HepG2 (cell line): Measurements from ENCODE around the gene CPT1B. TPM values are rescaled to one million over a fixed set of nuclear protein-coding genes. Genes with fewer than 3 reads are reported as not detected.

Experiments
- ATAC-seq: fragments of 200-7000 bp; cut with Tn5 transposase; 3 replicates; pipeline ENCODE4 v1.9.1; 2020; ENCODE audit warnings: mild to moderate bottlenecking, moderate library complexity
- Bru-seq: library from RNA; stranded (reverse); fragments of 400-500 nt; gene quantifications from one replicate; lab custom pipeline; 2021; lab: Mats Ljungman, UMichigan
- BruChase-seq, 2 experiments: library from RNA; stranded (reverse); fragments of 400-500 nt; gene quantifications; one replicate each; lab custom pipeline; 2021; lab: Mats Ljungman, UMichigan
- BruUV-seq: library from RNA; stranded (reverse); fragments of 400-500 nt; replicated peaks from 2 replicates; lab custom pipeline; 2021; lab: Mats Ljungman, UMichigan
- CTCF ChIA-PET: fragments of 300-600 bp; formaldehyde crosslinking; extraction: SDS; loops from one replicate; lab custom pipeline; 2021; ENCODE audit warnings: low total read pairs, inconsistent platforms, low intra/inter-chr PET ratio; lab: Yijun Ruan, JAX
- POLR2A ChIA-PET: fragments of 350-600 bp; sonication (Branson Sonifier 250); formaldehyde crosslinking; loops from one replicate; lab custom pipeline; 2020; ENCODE audit warnings: antibody characterized with exemption, inconsistent platforms; lab: Yijun Ruan, JAX
- DNase-seq: peaks from one replicate; pipeline ENCODE4 v3.0.0-alpha.2; 2015; ENCODE audit warnings: low spot score
- FAIRE-seq: peaks from 3 replicates; lab custom pipeline; 2011; peaks lifted over from hg19 to GRCh38; lab: Jason Lieb, UNC
- H2AFZ ChIP-seq: one replicate; pipeline ENCODE4 v1.6.1; 2011; ENCODE audit warnings: low read length, inconsistent platforms
- H3K27ac ChIP-seq: fragments of 300-600 bp; 3 replicates; pipeline ENCODE4 v1.8.0; 2011; ENCODE audit warnings: mixed run types, mild to moderate bottlenecking, mixed read lengths, low read length, inconsistent platforms; ENCODE audit not compliant: insufficient read depth; ENCODE audit errors: extremely low read length
- H3K27me3 ChIP-seq, 2 experiments: fragments of 200-600 bp in 1 of 2; 2 replicates in 1 of 2; 3 replicates in 1 of 2; pipeline versions ENCODE4 v1.6.0 to v1.8.0; 2011; ENCODE audit warnings: low read length in 2 of 2, mild to moderate bottlenecking in 2 of 2, moderate library complexity in 2 of 2, inconsistent platforms in 1 of 2; ENCODE audit not compliant: insufficient read depth in 2 of 2, control insufficient read depth in 1 of 2
- H3K36me3 ChIP-seq, 2 experiments: fragments of 200-600 bp in 1 of 2; replicated peaks in 1 of 2; 2 replicates in 1 of 2; 3 replicates in 1 of 2; pipeline versions ENCODE4 v1.5.1 to v1.8.0; 2011; ENCODE audit warnings: low read length in 2 of 2, inconsistent platforms in 1 of 2; ENCODE audit not compliant: insufficient read depth in 2 of 2, control insufficient read depth in 1 of 2
- H3K4me1 ChIP-seq: 2 replicates; pipeline ENCODE4 v1.5.1; 2012; ENCODE audit warnings: low read length, inconsistent platforms; ENCODE audit not compliant: insufficient read depth
- H3K4me2 ChIP-seq: 2 replicates; pipeline ENCODE4 v1.6.0; 2011; ENCODE audit warnings: low read depth, low read length, inconsistent platforms
- H3K4me3 ChIP-seq, 3 experiments: fragments of 200-600 bp in 1 of 3; sonication (generic), shearing (Covaris generic) in 1 of 3; replicated peaks in 1 of 3; 2 replicates each; pipeline ENCODE4 v1.5.1; 2011 to 2016; ENCODE audit warnings: low read length in 3 of 3, inconsistent platforms in 2 of 3, low read depth in 2 of 3, mild to moderate bottlenecking in 2 of 3, control low read depth in 1 of 3, mixed read lengths in 1 of 3; ENCODE audit not compliant: insufficient read depth in 1 of 3
- H3K79me2 ChIP-seq: one replicate; pipeline ENCODE4 v1.6.1; 2011; ENCODE audit warnings: low read length, inconsistent platforms; ENCODE audit not compliant: insufficient read depth
- H3K9ac ChIP-seq: 2 replicates; pipeline ENCODE4 v1.6.0; 2011; ENCODE audit warnings: mild to moderate bottlenecking, low read depth, low read length, inconsistent platforms; ENCODE audit not compliant: insufficient read depth
- H3K9me3 ChIP-seq: 2 replicates; pipeline ENCODE4 v1.5.1; 2012; ENCODE audit warnings: mild to moderate bottlenecking, low read length
- H4K20me1 ChIP-seq: 2 replicates; pipeline ENCODE4 v1.6.0; 2011; ENCODE audit warnings: inconsistent platforms, mild to moderate bottlenecking, low read length, moderate library complexity; ENCODE audit not compliant: insufficient read depth
- AGO1 ChIP-seq: fragments of 200-400 bp; formaldehyde crosslinking; IDR thresholded peaks from 2 replicates; pipeline ENCODE4 v1.6.1; 2017; ENCODE audit warnings: mild to moderate bottlenecking, low read depth, low read length, moderate library complexity; ENCODE audit not compliant: poor library complexity, severe bottlenecking
- AGO2 ChIP-seq: fragments of 200-400 bp; formaldehyde crosslinking; optimal IDR thresholded peaks from 2 replicates; pipeline ENCODE3; 2017; ENCODE audit warnings: mild to moderate bottlenecking, low read depth, low read length, moderate library complexity
- ARID2 ChIP-seq: sonication (generic); formaldehyde crosslinking; IDR thresholded peaks from 2 replicates; pipeline ENCODE4 v1.8.1; 2022; ENCODE audit warnings: mild to moderate bottlenecking, missing genetic modification reagents, borderline replicate concordance
- ASH2L ChIP-seq: fragments of 300-600, 200-600 bp; sonication (generic); IDR thresholded peaks from 2 replicates; pipeline ENCODE4 v1.7.0; 2017; ENCODE audit warnings: low read depth, mild to moderate bottlenecking, moderate library complexity, mixed read lengths, low read length; ENCODE audit not compliant: insufficient read length
- GTF3A ChIP-seq: sonication (generic); formaldehyde crosslinking; conservative IDR thresholded peaks from 2 replicates; pipeline ENCODE4 v1.4.0; 2020; ENCODE audit warnings: mild to moderate bottlenecking, missing genetic modification reagents
- NCOA1 ChIP-seq: sonication (generic); formaldehyde crosslinking; IDR thresholded peaks from 2 replicates; pipeline ENCODE4 v1.9.0; 2021; ENCODE audit warnings: missing genetic modification reagents
- RBFOX2 ChIP-seq: fragments of 200-400 bp; formaldehyde crosslinking; IDR thresholded peaks from 2 replicates; pipeline ENCODE4 v1.6.1; 2017; ENCODE audit warnings: low read depth, mild to moderate bottlenecking, low read length
- SKI ChIP-seq: fragments of 450-650 bp; IDR thresholded peaks from one replicate; pipeline ENCODE4 v1.6.1; 2018; ENCODE audit warnings: mild to moderate bottlenecking; ENCODE audit not compliant: partially characterized antibody
- ZNF841 ChIP-seq: sonication (generic); formaldehyde crosslinking; IDR thresholded peaks from 2 replicates; pipeline ENCODE4 v1.8.1; 2023; ENCODE audit warnings: missing genetic modification reagents, borderline replicate concordance
- WGBS: methylation state at CpG from one replicate; pipeline ENCODE4 v1.1.6; 2017; ENCODE audit warnings: low lambda C conversion rate; 5-methylcytosine and 5-hydroxymethylcytosine counted together
- in situ Hi-C: cut with HindIII; loops from 2 replicates; pipeline ENCODE4 v1.10.0; 2017; ENCODE audit warnings: low pct_unique_long_range_greater_than_20kb; ENCODE audit not compliant: extremely low pct_ligation_motif_present
- intact Hi-C: fragments of 100-400 bp; cut with micrococcal nuclease; formaldehyde crosslinking; loops from one replicate; pipeline ENCODE4 v1.10.0; 2022; ENCODE audit not compliant: unreplicated experiment
- long read RNA-seq, 2 experiments: library from RNA in 1 of 2; library from polyadenylated mRNA in 1 of 2; stranded (forward) in 1 of 2; unstranded in 1 of 2; transcript quantifications; one replicate each; pipeline ENCODE4 v2.0.0, GENCODE V29; 2019 to 2022
- polyA minus RNA-seq, 3 experiments: library from RNA; depleted of rRNA, polyadenylated mRNA; stranded (reverse); fragments of >200 nt; gene quantifications; 2 replicates each; pipeline ENCODE4 v1.2.3, GENCODE V29; 2011; ENCODE audit warnings: low replicate concordance in 1 of 3
- polyA plus RNA-seq, 8 experiments: library from polyadenylated mRNA; depleted of rRNA in 3 of 8; stranded (reverse) in 7 of 8; unstranded in 1 of 8; fragments of >200 nt; fragmentation: Illumina TruSeq in 4 of 8; extraction: Trizol in 4 of 8; gene quantifications; 2 replicates each; pipeline versions ENCODE4 v1.2.1 to v1.2.3, GENCODE V29; 2011 to 2016; ENCODE audit warnings: low read depth in 4 of 8, missing spikeins in 1 of 8, mixed read lengths in 1 of 8; ENCODE audit not compliant: insufficient read depth in 1 of 8
- total RNA-seq, 5 experiments: library from RNA; depleted of rRNA; stranded (reverse); fragments of >200 nt; fragmentation: Illumina TruSeq; extraction: Trizol; gene quantifications; 2 replicates each; pipeline ENCODE4 v1.2.3, GENCODE V29; 2016; ENCODE audit warnings: low read depth in 1 of 5
- TF ChIP-seq, protein P1 (sequence below): sonication (generic); formaldehyde crosslinking; IDR thresholded peaks from 2 replicates; pipeline ENCODE4 v1.4.0; 2020; ENCODE audit warnings: missing genetic modification reagents
- TF ChIP-seq, protein P2 (sequence below): sonication (generic); formaldehyde crosslinking; IDR thresholded peaks from 2 replicates; pipeline ENCODE4 v1.4.0; 2020; ENCODE audit warnings: mild to moderate bottlenecking, missing genetic modification reagents
- TF ChIP-seq, protein P3 (sequence below): sonication (generic); formaldehyde crosslinking; IDR thresholded peaks from 2 replicates; pipeline ENCODE4 v1.4.0; 2020; ENCODE audit warnings: missing genetic modification reagents

CPT1B gene
- total RNA-seq (2016; rRNA removed; fragmentation: Illumina TruSeq; extraction: Trizol), result 2.3 and 9.2 TPM in 2 replicates
- total RNA-seq (2016; cell fraction: cytosol; rRNA removed; fragmentation: Illumina TruSeq; extraction: Trizol; ENCODE audit: low read depth), result 0.91 and 1.5 TPM in 2 replicates
- total RNA-seq (2016; cell fraction: insoluble cytoplasmic fraction; rRNA removed; fragmentation: Illumina TruSeq; extraction: Trizol), result 1.4 and 10.1 TPM in 2 replicates
- 1.9 and 2.4 TPM in 2 replicates for total RNA-seq (2016; cell fraction: membrane; rRNA removed; fragmentation: Illumina TruSeq; extraction: Trizol)
- 11.6 and 16.2 TPM in 2 replicates for total RNA-seq (2016; cell fraction: nucleus; rRNA removed; fragmentation: Illumina TruSeq; extraction: Trizol)
- 19.5 and 26.5 TPM in 2 replicates for polyA plus RNA-seq (2011; rRNA removed)
- polyA plus RNA-seq (2011; cell fraction: cytosol; rRNA removed), result 4.5 and 5.2 TPM in 2 replicates
- polyA plus RNA-seq (2011; cell fraction: nucleus; rRNA removed), result 177 and 200 TPM in 2 replicates
- polyA plus RNA-seq (2012), result 15.0 and 23.3 TPM in 2 replicates
- 0.49 and 0.80 TPM in 2 replicates for polyA plus RNA-seq (2016; cell fraction: cytosol; fragmentation: Illumina TruSeq; extraction: Trizol; ENCODE audit: low read depth)
- 2.0 and 2.6 TPM in 2 replicates for polyA plus RNA-seq (2016; cell fraction: insoluble cytoplasmic fraction; fragmentation: Illumina TruSeq; extraction: Trizol; ENCODE audit: low read depth)
- polyA plus RNA-seq (2016; cell fraction: membrane; fragmentation: Illumina TruSeq; extraction: Trizol; ENCODE audit: low read depth), result 1.7 and 2.0 TPM in 2 replicates
- polyA plus RNA-seq (2016; cell fraction: nucleus; fragmentation: Illumina TruSeq; extraction: Trizol; ENCODE audit: insufficient read depth, low read depth), result 62.6 and 63.1 TPM in 2 replicates
- polyA minus RNA-seq (2011; rRNA and poly(A)+ RNA removed; ENCODE audit: low replicate concordance), result 7.0 and 8.4 TPM in 2 replicates
- 0.79 and 1.7 TPM in 2 replicates for polyA minus RNA-seq (2011; cell fraction: cytosol; rRNA and poly(A)+ RNA removed)
- polyA minus RNA-seq (2011; cell fraction: nucleus; rRNA and poly(A)+ RNA removed), result 21.3 and 22.5 TPM in 2 replicates
- percentile 46 among the genes with signal in this experiment for Bru-seq, nascent RNA
- percentile 74 among the genes with signal in this experiment for BruChase-seq, experiment 1, labeled RNA remaining after a 6-hour chase
- percentile 59 among the genes with signal in this experiment for BruChase-seq, experiment 2, labeled RNA remaining after a 2-hour chase
- long read RNA-seq, experiment 1, result 0 reads
- long read RNA-seq, experiment 2, result 0 reads

DNA sequence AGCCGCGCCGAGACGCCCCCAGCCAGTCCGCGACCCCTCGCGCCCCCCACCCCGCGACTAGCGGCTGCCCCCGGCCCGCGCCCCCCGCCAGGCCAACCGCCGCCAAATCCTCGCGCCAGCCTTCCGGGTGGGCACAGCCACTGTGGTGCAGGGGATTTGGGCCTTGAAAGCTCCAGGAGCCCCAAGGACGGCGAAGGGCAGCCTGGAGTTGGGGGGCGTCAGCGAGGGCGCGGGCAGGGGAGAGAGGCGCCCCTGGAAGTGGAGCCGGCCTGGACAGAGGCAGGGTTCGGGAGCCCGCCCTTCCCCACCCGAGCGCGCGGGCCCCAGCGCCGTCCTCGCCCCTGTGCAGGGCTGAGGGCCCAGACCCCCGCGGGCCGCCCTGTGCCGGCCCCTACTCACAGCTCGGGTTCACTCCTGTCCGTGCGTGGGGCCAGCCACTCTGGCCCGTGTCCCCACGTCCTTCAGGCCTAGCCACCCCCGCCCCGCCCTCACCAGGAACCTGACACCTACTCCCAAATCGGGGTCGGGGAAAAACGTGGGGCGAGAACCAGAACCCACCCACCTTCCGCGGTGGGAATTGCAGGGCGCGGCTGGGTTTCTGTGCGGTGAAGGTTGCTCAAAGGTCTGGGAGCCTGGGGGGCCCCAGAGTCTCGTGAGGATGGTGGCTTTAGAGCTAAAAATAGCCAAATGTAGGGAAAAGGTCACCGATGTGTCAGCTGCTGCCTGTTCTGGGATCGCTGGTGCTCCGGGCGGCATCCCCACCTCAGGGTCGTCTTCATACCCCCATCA is at the start of gene CPT1B:
TSS of gene CPT1B (minus strand) at position 441 of the 789 bp plus-strand sequence. CDS start 512 bp downstream, outside the sequence.
- H4K20me1 ChIP-seq, result no peaks in the 10 kb centered on the region
- H3K9me3 ChIP-seq, result no peaks in the 10 kb centered on the region
- ChIA-PET POLR2A (interaction anchor here (0.7 to 3.1 kb wide), 3 partner anchors 9 to 15 kb away, joined by 3 to 9 read pairs (median 7); partner anchors contain the start of gene SYCE3), CTCF (interaction anchor here (3.7 kb wide), 1 partner anchor 42 kb away, joined by 37 read pairs; no protein-coding TSS in a partner anchor)
- FAIRE-seq (no peak), DNase-seq (no peak), ATAC-seq (no peak)
- H2AFZ ChIP-seq, result no peak within 1 kb of the TSS
- peaks cover 0 to 5% of the 10 kb centered on the region in 2 experiments; a peak in 2 of 5 replicates for H3K36me3 ChIP-seq
- no peak within 1 kb of the TSS for H3K9ac ChIP-seq
- no peak within 1 kb of the TSS for H3K4me3 ChIP-seq
- H3K79me2 ChIP-seq, result no peaks in the 10 kb centered on the region
- H3K4me1 ChIP-seq, result peaks cover 12% of the 10 kb centered on the region
- H3K4me2 ChIP-seq, result no peak within 1 kb of the TSS
- no TSS peak for BruUV-seq
- intact Hi-C loops (no loop called here), in situ Hi-C loops (loop anchor here (5.0 kb wide), 1 partner anchor 34 kb away; no protein-coding TSS in a partner anchor)
- 93% methylated on average over 37 of the region's 63 CpGs for WGBS
- peak within 1 kb of the TSS; percentile 13 for H3K27ac ChIP-seq
- H3K27me3 ChIP-seq, result no peaks in the 10 kb centered on the region
- TF ChIP-seq GTF3A (CRISPR knock-in tag) (no peak), SKI (no peak), RBFOX2 (peak; percentile 60; the same call in 1 of the 2 replicates), AGO1 (peak; percentile 32), NCOA1 (no peak), AGO2 (peak; percentile 95), ZNF841 (no peak), ASH2L (no peak), ARID2 (CRISPR knock-in tag) (no peak)
- TF ChIP-seq, protein P1, sequence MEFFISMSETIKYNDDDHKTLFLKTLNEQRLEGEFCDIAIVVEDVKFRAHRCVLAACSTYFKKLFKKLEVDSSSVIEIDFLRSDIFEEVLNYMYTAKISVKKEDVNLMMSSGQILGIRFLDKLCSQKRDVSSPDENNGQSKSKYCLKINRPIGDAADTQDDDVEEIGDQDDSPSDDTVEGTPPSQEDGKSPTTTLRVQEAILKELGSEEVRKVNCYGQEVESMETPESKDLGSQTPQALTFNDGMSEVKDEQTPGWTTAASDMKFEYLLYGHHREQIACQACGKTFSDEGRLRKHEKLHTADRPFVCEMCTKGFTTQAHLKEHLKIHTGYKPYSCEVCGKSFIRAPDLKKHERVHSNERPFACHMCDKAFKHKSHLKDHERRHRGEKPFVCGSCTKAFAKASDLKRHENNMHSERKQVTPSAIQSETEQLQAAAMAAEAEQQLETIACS (CRISPR knock-in tag), result no peak
- TF ChIP-seq, protein P2, sequence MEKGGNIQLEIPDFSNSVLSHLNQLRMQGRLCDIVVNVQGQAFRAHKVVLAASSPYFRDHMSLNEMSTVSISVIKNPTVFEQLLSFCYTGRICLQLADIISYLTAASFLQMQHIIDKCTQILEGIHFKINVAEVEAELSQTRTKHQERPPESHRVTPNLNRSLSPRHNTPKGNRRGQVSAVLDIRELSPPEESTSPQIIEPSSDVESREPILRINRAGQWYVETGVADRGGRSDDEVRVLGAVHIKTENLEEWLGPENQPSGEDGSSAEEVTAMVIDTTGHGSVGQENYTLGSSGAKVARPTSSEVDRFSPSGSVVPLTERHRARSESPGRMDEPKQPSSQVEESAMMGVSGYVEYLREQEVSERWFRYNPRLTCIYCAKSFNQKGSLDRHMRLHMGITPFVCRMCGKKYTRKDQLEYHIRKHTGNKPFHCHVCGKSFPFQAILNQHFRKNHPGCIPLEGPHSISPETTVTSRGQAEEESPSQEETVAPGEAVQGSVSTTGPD (CRISPR knock-in tag), result no peak
- TF ChIP-seq, protein P3, sequence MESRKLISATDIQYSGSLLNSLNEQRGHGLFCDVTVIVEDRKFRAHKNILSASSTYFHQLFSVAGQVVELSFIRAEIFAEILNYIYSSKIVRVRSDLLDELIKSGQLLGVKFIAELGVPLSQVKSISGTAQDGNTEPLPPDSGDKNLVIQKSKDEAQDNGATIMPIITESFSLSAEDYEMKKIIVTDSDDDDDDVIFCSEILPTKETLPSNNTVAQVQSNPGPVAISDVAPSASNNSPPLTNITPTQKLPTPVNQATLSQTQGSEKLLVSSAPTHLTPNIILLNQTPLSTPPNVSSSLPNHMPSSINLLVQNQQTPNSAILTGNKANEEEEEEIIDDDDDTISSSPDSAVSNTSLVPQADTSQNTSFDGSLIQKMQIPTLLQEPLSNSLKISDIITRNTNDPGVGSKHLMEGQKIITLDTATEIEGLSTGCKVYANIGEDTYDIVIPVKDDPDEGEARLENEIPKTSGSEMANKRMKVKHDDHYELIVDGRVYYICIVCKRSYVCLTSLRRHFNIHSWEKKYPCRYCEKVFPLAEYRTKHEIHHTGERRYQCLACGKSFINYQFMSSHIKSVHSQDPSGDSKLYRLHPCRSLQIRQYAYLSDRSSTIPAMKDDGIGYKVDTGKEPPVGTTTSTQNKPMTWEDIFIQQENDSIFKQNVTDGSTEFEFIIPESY (CRISPR knock-in tag), result peak; percentile 36; the same call in 1 of the 2 replicates
